22Rv1 (cell line): Measurements from ENCODE around the gene PHF21A.

Experiments
- H3K27ac ChIP-seq: fragments of 450-650 bp; 2 replicates; pipeline ENCODE4 v1.5.1; 2017
- CTCF ChIP-seq: fragments of 450-650 bp; IDR thresholded peaks from 2 replicates; pipeline ENCODE4 v1.5.1; 2017; ENCODE audit warnings: mild to moderate bottlenecking
- ZFX ChIP-seq: fragments of 450-650 bp; IDR thresholded peaks from 2 replicates; pipeline ENCODE4 v1.6.1; 2017; ENCODE audit warnings: antibody characterized with exemption, borderline replicate concordance

PHF21A gene

GRCh38 chr11:46149342-46149741 is 28.1 kb upstream of the PHF21A start:
- TF ChIP-seq CTCF = no peak
- TF ChIP-seq ZFX = no peak

GRCh38 chr11:46144741-46145140 is 23.5 kb upstream of the PHF21A start:
- H3K27ac ChIP-seq = no peak overlapping the region
- TF ChIP-seq CTCF (no peak), ZFX (no peak)

More at GRCh38 chr11:46149342-46149741, 28.1 kb upstream of the PHF21A start:
- no peak overlapping the region for H3K27ac ChIP-seq

GRCh38 chr11:46143049-46143806 is 22.0 kb upstream of the PHF21A start:
- TF ChIP-seq ZFX = no peak
- no peak for TF ChIP-seq CTCF
- no peak overlapping the region for H3K27ac ChIP-seq

GRCh38 chr11:46142561-46142960 is 21.3 kb upstream of the PHF21A start:
- H3K27ac ChIP-seq = no peak overlapping the region
- TF ChIP-seq CTCF = no peak
- no peak for TF ChIP-seq ZFX

GRCh38 chr11:46141597-46141996 is 20.3 kb upstream of the PHF21A start:
- no peak overlapping the region for H3K27ac ChIP-seq
- TF ChIP-seq ZFX (no peak), CTCF (no peak)

- no peak overlapping the region for H3K27ac ChIP-seq
- TF ChIP-seq ZFX (no peak), CTCF (no peak)
Measured at GRCh38 chr11:46134540-46134939, 13.3 kb upstream of the PHF21A start.

GRCh38 chr11:46134061-46134460 is 12.8 kb upstream of the PHF21A start:
- no peak for TF ChIP-seq CTCF
- TF ChIP-seq ZFX = no peak
- no peak overlapping the region for H3K27ac ChIP-seq
